HG03280 (cell line): ENCODE data around the gene LHX1.

Source experiments
- ATAC-seq: cut with Tn5 transposase; IDR thresholded peaks from one replicate; pipeline ENCODE4 v1.9.1; 2021; ENCODE audit warnings: mild to moderate bottlenecking, moderate library complexity; ENCODE audit not compliant: unreplicated experiment

Gene LHX1

DNA sequence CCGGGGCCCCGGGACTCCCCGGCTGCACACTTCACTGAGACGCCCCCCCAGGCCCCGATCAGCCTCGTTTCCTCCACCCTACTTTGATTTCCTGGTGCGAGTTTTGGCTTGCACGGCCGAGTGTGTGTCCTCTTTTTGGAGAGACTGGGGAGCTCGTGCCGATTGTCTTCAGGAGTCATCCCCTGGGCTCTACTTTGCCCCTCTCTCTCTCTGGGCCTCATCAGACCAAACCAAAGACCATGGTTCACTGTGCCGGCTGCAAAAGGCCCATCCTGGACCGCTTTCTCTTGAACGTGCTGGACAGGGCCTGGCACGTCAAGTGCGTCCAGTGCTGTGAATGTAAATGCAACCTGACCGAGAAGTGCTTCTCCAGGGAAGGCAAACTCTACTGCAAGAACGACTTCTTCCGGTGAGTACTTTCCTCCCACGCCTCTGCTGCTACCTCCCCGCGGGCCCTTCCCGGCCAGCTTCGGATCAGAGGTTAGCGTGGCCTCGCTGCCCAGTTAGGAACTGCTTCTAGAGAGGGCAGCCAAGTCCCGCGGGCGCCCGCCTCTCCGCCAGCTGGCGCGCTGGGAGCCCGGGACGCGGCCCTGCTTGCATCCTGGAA, 787 bp downstream of the LHX1 start:
- no peak for ATAC-seq

DNA sequence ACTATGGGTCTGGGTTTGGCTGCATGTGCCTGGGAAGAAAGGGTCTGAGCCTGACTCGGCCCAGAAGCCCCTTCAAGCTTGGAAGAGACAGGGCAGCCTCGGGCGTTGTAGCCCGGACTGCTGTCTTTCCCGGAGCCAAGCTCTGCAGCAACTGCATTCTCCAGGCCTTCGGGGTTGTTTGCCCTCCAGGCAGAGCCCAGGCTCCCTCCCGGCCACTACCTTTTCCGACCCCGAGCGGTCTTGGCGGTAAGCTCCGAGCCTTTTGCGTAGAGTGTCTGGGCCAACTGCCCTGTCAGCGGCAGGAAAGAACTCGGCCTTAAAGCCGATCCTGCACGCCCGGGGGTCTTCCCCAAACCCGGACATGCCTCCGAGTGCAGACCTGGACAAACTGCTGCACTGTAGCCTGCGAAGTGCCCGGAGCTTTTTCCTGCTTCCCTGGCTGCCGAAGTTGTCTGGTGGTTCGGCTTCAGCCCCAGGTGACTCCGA, 1.3 kb downstream of the LHX1 start:
- no peak for ATAC-seq

DNA sequence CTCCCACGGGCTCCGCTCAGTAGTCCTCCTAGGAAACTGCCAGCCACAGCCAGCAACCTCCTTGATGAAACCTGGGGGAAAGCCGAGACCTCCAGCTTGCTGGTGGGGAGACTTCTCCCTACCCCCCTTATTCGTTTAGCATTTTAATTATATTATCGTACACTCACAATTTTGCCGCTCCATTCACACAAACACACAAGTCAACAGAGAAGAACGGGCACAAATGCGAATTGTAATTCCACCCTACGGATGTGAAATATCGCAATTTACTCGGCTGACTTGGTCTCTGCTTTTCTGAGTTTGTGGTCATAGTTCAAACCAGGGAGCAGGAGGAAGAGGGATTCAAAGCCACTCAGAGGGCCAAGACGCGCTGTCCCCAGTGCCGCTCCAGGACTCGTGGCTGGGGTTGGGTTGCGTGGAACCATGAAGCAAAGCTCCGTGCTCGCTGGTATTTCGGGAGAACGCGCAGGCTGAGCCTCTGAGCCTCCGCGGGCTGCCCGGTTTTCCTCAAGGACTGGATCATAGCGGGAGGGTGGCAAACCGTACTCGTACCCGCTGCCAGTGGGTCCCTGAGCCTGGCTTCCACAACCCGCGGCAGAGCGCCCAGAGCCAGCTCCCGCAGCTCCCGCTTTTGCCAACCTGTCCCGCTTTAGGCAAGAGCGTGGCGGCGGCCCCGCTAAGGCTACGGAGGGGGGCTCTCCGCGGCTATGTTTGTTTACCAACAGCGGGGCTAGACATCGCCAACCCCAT, 2.0 kb downstream of the LHX1 start:
- ATAC-seq = no peak

DNA sequence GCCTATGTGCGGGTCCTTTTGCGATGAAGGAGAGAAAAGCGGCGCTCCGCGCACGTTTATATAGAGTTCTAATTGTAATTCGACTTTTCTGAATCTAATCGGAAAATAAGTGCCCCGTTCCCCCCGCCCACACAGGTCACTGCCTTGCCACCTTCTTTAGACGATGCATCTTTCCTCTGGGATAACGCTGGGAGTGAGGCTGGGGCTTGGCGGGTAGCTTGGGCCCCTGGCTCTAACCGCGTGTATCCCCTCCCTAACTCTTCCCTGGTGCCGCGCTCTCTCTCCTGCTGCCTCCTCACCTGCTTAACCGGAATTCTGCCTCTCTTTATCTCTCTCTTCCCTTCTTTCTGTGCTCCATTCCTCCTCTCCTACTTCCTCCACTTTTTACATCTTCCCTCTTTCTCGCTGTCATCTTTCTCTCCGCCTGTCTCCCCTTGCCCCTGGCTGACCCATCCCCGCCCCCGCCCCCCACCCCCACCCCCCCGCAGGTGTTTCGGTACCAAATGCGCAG, 2.6 kb downstream of the LHX1 start:
- ATAC-seq = no peak

DNA sequence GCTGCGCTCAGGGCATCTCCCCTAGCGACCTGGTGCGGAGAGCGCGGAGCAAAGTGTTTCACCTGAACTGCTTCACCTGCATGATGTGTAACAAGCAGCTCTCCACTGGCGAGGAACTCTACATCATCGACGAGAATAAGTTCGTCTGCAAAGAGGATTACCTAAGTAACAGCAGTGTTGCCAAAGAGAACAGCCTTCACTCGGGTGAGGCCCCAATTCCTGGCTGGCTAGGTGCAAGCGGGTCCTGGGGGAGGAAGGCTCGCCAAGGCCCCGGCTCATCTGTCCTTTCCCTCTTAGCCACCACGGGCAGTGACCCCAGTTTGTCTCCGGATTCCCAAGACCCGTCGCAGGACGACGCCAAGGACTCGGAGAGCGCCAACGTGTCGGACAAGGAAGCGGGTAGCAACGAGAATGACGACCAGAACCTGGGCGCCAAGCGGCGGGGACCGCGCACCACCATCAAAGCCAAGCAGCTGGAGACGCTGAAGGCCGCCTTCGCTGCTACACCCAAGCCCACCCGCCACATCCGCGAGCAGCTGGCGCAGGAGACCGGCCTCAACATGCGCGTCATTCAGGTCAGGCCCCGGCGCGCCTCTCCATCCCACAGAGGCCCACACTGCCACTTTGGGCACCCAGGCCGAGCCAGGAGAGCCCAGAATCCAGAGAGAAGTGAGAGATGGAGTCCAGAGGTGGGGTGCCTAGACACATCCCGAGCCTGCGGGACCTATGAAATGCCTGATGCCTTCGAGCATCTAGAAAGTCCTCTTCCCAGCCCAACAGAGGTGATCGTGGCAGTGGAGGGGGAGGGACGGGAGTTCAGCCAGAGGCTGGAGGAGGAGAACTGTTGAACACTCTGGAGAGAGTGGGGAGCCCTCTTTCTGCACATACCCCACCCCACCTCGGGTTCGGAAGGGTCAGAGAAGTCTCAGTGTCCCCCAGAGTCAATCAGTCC, 3.3 kb downstream of the LHX1 start:
- ATAC-seq = no peak

DNA sequence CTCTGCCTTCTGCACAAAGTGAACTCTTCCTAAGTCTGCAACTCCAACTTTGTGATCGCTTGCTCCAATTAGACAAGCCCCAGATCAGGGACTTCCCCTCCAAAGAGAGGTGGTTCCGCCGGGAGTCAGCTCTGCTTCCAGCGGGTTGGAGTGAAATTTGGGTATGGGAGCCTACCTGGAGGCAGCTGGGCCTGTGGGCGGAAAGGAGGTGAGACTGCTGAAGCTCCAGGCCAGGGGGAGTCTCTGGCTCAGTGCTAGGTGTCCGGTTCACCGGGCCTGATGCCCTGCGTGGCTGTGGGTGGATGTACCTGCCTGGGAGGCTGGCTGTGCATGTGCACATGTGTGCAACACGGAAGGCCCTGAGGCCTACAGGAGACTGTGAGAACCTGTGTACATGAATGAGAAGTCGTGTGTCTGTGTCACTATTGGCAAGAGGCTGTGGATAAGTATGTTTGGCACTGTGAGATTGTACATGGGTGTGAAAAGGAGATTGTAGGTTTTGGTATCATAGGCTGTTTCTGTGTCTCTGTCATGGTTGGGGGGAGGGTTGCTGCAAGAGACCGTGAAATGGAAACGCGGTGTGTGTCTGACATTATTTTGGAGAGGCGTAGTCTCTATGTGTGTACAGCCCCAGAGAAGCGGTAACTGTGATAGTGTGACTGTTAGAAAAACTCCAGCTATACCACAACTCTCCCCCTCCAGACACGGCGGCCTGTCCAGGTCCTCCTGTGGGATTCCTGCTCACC, 4.2 kb downstream of the LHX1 start:
- no peak for ATAC-seq

DNA sequence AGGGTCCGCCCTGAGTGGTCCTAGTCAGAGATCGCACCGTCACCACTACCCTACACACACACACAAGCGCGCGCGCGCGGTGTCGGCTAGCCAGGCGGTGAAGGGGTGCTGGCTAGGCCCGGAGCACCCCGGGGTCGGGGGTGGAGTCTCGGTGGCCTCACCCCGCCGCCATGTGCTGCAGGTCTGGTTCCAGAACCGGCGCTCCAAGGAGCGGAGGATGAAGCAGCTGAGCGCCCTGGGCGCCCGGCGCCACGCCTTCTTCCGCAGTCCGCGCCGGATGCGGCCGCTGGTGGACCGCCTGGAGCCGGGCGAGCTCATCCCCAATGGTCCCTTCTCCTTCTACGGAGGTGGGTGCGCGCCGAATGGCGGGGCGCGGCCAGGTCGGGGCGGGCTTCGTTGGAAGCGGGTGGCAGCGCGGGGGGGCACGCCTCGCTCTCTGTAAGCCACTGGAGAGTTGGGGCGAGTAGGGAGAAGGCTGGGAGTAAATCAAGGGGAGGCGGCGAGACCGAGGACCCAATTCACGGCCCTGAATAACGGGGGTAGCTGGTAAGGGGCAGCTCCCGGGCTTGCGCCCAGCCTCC, 4.8 kb downstream of the LHX1 start:
- ATAC-seq = no peak

DNA sequence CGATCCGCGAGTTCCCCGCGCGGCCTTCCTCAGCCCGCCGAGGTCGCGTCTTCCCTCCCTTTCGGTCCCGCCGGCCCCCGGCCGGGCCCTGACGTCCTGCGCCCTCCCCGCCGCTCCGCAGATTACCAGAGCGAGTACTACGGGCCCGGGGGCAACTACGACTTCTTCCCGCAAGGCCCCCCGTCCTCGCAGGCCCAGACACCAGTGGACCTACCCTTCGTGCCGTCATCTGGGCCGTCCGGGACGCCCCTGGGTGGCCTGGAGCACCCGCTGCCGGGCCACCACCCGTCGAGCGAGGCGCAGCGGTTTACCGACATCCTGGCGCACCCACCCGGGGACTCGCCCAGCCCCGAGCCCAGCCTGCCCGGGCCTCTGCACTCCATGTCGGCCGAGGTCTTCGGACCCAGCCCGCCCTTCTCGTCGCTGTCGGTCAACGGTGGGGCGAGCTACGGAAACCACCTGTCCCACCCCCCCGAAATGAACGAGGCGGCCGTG, 5.4 kb downstream of the LHX1 start:
- ATAC-seq = no peak

DNA sequence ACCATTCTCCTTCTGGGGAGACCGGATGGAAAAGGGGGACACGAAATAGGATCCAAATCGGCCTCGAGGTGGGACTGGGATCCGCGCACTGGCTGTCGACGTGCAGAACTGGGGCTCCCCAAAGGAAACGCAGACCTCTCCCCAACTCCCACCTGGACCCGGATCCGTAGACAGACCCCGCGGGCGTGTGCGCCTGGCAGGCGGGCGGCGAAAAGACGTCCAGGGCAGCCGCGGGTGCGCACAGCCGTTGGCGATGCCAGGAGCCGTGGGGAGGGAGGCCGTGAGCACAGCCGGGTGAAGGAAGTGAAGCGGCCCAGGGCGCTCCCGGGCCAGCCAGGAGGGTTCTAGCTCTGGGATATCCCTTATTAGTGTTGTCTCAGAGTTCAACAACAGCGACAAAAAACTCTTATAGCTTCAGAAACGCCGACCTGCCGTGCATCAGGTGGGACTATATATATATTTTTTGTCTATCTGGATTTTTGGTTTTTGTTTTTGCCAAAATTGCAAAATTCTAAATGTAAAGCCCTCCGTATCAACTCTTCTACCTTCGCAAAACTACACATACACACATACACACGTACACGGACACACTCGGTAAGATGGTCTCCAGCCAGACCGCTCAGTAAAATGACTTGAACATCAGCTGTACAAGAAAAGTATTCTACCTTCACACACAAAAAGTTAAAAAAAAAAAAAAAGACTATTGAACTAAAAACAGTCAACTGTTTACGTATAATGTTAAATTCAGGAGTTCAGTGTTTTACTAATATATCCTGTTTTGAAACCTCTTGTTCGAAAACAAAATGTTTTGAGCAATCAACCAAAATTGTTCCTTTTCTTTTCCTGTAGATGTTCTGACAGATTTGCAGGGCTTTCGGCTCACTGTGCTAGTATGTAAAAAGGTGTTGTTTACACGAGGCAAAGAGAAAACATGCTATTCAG, 6.2 kb downstream of the LHX1 start:
- ATAC-seq = no peak

DNA sequence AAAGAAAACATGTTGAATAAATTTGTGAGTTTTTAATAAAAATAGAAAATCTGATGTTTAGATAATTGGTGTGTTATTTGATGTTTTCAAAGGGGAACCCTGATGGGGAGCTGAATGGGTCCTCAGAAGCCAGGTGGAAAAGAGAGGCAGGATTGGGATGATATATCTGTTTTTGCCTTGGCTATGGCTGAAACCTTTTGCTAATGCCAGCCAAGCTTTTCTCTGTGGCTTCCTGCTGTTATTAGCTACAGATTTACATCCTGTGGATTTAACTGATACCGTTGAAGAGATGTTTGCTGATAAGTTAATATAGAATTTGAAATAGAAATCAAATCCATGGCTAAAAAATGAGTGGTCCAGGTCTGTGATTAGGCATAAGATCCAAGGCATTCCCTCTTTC, 7.3 kb downstream of the LHX1 start:
- ATAC-seq = no peak

DNA sequence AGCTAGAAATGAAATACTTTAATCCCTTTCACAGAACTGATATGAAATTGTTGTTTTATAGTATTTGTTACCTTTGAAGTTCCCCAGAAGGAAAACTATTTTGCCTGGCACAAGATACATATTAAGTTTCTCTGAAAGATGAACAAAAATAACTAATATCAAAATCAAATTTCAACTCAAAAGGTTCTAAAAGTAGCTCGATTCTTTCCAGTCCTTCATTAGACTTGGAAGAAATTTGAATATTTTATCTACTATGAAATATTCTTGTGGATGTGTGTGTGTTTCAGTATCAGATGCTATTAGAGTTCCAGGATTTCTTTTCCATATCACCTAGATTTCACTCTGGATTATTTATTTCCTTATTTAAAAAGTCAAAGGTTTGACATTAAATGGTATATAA, 7.9 kb downstream of the LHX1 start:
- ATAC-seq = no peak

DNA sequence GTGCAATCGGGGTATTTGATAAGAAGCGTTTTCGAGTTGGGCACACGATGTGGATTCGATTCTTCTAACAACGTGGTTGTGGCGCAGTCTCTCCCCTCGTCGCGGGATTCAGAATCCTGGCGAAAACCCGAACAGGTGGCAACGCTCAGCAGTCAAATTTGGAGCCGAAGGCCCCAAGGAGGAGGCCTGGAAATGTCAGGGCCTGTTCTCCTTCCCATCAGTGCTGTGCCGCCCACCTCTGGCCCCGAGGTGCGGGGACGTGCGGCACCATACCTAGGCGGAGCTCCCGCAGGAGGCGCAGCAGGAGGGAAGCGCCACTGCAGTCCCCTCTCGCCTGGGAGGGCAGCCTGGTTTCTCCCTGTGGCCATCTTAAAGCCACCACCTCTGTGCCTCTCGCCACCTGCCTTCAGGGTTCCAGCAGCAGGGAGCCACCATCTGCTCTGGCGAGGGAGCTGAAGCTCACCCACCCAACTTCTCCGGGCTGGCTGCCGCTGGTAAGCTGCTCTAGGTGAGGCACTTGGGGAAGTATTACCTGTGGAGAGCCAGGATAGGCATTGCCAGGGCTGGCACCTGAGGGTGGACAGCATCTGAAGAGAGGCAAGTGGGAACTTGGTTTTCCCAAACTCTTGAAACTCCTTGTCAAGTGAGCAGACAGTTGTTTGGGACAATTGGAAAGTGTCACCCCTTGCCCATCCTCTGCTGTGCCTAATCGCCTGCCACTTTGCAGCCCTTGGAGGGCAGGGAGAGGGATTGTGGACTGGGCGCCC, 8.9 kb downstream of the LHX1 start:
- no peak for ATAC-seq

DNA sequence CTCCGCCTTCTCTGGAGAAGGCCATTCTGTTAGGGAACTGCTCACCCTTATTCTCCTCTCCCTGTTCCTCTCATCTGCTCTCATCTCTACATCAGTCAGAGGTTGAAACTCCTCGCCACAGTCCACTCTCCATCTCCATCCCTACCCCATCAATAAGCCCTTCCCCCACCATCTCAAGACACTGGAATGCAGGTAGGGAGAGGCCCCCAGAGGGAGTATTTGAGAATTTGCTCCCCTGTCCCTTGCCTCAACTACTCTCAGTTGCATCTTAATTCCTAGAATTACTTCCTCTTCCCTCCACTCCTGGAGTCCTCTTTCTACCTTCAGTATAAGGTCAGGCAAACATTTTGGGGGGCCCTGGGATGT, 9.4 kb downstream of the LHX1 start:
- ATAC-seq = no peak

DNA sequence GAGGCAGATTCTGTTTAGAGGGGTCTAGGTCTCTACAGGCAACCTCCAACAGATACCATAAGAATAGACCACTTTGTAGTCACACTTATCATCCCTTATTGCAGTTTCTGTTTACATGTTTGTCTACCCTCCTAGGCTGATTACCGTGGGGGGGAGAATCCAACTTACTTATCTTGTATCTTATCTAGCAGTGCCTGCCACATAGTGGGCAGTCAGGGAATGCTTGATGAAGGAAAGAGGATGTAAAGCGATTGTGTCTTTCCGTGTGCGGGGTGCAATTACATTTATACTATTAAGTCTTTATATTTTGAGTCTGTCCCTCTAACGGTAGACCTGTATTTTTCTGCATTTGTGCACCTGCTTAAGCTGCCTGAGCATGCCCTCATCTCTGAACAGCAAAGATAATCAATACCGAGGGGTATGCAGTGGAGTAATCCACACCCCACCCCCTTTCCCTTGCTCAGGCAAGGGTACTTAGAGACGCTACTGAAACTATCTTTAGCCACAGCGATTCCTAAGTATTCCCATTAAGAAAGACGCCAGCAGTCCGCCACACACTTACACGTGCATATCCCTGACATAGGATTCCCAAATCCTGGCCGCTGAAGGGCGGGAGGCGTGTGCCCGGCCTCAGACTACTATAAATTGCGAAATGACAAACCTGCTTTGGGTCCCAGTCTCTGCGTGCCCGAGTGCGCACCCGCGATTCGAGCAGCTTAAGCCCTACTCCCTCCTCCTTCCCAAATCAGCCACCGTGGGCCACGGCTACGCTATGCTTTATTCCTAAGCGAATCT, 10.8 kb downstream of the LHX1 start:
- ATAC-seq = no peak

DNA sequence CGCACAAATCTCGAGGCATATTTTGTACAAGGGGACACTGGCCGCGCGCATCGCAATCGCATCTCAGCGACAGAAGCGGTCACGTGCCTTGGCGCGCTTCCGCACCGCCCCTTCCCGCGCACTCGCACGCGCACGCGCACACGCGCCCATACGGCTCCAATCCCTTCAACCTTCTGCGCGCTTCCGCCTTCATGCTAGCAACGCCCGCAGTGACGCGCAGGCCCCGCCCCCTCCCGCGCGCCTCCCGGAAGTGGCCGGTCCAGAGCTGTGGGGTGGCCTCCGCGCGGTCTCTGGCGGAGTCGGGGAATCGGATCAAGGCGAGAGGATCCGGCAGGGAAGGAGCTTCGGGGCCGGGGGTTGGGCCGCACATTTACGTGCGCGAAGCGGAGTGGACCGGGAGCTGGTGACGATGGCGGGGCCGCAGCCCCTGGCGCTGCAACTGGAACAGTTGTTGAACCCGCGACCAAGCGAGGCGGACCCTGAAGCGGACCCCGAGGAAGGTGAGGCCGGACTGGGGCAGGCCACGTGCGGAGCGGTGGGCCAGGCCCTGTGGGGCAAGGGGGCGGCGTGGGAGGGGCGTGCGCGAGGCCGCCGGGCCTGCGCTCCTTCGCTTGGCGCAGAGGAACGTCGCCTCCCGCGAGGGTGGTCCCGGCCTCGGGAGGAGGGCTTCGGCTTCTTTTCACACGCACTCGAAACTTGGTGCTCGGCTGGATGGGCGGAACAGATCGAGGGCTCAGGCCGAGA, 11.6 kb downstream of the LHX1 start, which contains the start of gene AATF:
TSS of gene AATF (plus strand) at position 238 of the 744 bp plus-strand sequence. CDS start at position 410, 172 bp downstream.
- ATAC-seq = peak; percentile 95

DNA sequence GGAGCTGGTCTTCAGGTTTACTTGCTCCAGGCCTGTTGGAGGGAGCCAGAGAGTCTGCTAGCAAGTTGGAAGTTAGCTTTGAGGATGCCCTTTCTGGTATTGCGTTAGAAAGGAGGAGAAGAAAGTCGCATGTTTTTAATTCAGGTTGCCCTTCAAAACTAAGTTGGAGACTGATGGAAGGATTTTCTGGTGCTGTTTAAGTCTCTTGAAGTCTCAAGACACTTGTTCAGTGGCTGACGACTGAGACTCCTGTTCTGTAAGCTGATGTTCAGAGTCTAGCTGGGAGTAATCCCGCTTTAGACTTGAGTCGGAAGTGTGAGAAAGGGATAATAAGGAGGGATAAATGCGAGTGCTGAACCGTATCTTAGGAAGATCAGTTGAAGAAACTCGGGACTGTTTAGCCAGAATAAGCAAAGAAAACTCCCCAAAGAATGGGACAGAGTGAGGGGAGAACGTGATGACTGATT, 12.2 kb downstream of the LHX1 start:
- ATAC-seq = no peak

DNA sequence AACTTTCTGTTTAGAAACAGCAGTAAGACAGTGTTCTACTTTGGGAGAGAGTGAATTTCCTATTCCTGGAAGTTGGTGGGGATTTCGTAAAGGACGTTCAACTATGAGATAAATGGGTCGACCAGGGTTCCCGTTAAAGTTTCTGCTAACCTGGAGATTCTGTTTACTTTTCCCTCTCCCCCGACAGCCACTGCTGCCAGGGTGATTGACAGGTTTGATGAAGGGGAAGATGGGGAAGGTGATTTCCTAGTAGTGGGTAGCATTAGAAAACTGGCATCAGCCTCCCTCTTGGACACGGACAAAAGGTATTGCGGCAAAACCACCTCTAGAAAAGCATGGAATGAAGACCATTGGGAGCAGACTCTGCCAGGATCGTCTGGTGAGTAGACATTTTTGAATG, 12.8 kb downstream of the LHX1 start:
- ATAC-seq = no peak
